C1 segment of cervical spinal cord (tissue), 14 donors: ENCODE data around the gene GDPD2.

Experiments
- DNase-seq, 14 donors: peaks; one replicate each; lab custom pipeline; 2025; lab: John Stamatoyannopoulos, UW

GDPD2 gene

GRCh38 chrX:70476166-70476933 lies 53.2 kb downstream of the GDPD2 start:
- DNase-seq, result no peak

GRCh38 chrX:70476934-70477733 lies 54.0 kb downstream of the GDPD2 start:
- DNase-seq, result no peak

- no peak for DNase-seq
These were observed 54.6 kb downstream of the GDPD2 start for GRCh38 chrX:70477734-70478075.

- peak in 1 of 14 donors; percentile 30 for DNase-seq
These were observed 55.6 kb downstream of the GDPD2 start for GRCh38 chrX:70478526-70479245.

- DNase-seq, result no peak
These were observed 56.3 kb downstream of the GDPD2 start for GRCh38 chrX:70479247-70479921.

GRCh38 chrX:70479922-70480659 lies 57.0 kb downstream of the GDPD2 start:
- no peak for DNase-seq

- no peak for DNase-seq
These were observed 57.5 kb downstream of the GDPD2 start for GRCh38 chrX:70480660-70481018.

GRCh38 chrX:70481471-70482270 lies 58.6 kb downstream of the GDPD2 start:
- DNase-seq, result no peak

- DNase-seq, result no peak
These were observed 59.2 kb downstream of the GDPD2 start for GRCh38 chrX:70482300-70482699.
